GM23338 (cell line): ENCODE data around the gene SCTR. TPM values are rescaled to one million over a fixed set of nuclear protein-coding genes. Genes with fewer than 3 reads are reported as not detected.

Experiments used
- ATAC-seq: fragments of 200-7000 bp; cut with Tn5 transposase; 3 replicates; pipeline ENCODE4 v1.9.1; 2020
- DNase-seq: peaks from one replicate; pipeline ENCODE4 v3.0.0-alpha.2; 2015; ENCODE audit warnings: low spot score
- H2AFZ ChIP-seq: fragments of 200-600 bp; sonication (generic); 2 replicates; pipeline ENCODE4 v1.8.0; 2016; ENCODE audit warnings: antibody characterized with exemption, mild to moderate bottlenecking, moderate library complexity
- H3F3A ChIP-seq: fragments of 200-600 bp; sonication (generic); replicated peaks from 2 replicates; pipeline ENCODE4 v1.8.0; 2017; ENCODE audit warnings: antibody characterized with exemption, mixed run types, low read depth
- H3K27ac ChIP-seq: fragments of 200-600 bp; sonication (generic); 2 replicates; pipeline ENCODE4 v1.6.1; 2016; ENCODE audit warnings: low read depth
- H3K27me3 ChIP-seq: fragments of 200-600 bp; sonication (generic); 2 replicates; pipeline ENCODE4 v1.8.0; 2016; ENCODE audit warnings: mild to moderate bottlenecking, mixed run types, moderate library complexity; ENCODE audit not compliant: insufficient read depth
- H3K36me3 ChIP-seq: fragments of 200-600 bp; sonication (generic); 2 replicates; pipeline ENCODE4 v1.8.0; 2016; ENCODE audit warnings: mild to moderate bottlenecking; ENCODE audit not compliant: insufficient read depth
- H3K4me1 ChIP-seq: fragments of 200-600 bp; sonication (generic); 2 replicates; pipeline ENCODE4 v1.8.0; 2016; ENCODE audit warnings: mild to moderate bottlenecking, moderate library complexity; ENCODE audit not compliant: insufficient read depth
- H3K4me2 ChIP-seq: fragments of 200-600 bp; sonication (generic); 2 replicates; pipeline ENCODE4 v1.7.1; 2017; ENCODE audit warnings: mixed run types
- H3K4me3 ChIP-seq: fragments of 200-600 bp; sonication (generic); 2 replicates; pipeline ENCODE4 v1.6.1; 2016; ENCODE audit warnings: mixed run types
- H3K79me2 ChIP-seq: fragments of 200-600 bp; sonication (generic); replicated peaks from 2 replicates; pipeline ENCODE4 v1.8.0; 2017; ENCODE audit warnings: mild to moderate bottlenecking; ENCODE audit not compliant: insufficient read depth
- H3K9me2 ChIP-seq: fragments of 200-600 bp; sonication (generic); 2 replicates; pipeline ENCODE4 v1.8.0; 2017; ENCODE audit not compliant: insufficient read depth
- H4K20me1 ChIP-seq: fragments of 200-600 bp; sonication (generic); replicated peaks from 2 replicates; pipeline ENCODE4 v1.8.0; 2017; ENCODE audit warnings: mild to moderate bottlenecking; ENCODE audit not compliant: insufficient read depth
- H3K27ac Mint-ChIP-seq: 2 replicates; pipeline ENCODE4 v1.8.0; 2020; ENCODE audit warnings: inconsistent platforms, mild to moderate bottlenecking, moderate library complexity, mixed read lengths
- H3K27me3 Mint-ChIP-seq: 3 replicates; pipeline ENCODE4 v1.8.0; 2022; ENCODE audit warnings: low read depth, mild to moderate bottlenecking, moderate library complexity, mixed read lengths, inconsistent platforms; ENCODE audit not compliant: insufficient read depth, poor library complexity
- H3K36me3 Mint-ChIP-seq: 3 replicates; pipeline ENCODE4 v1.8.0; 2021; ENCODE audit warnings: low read depth, mild to moderate bottlenecking, inconsistent platforms, moderate library complexity, mixed read lengths
- H3K4me1 Mint-ChIP-seq: 3 replicates; pipeline ENCODE4 v1.8.0; 2020; ENCODE audit warnings: mild to moderate bottlenecking, inconsistent platforms, mixed read lengths
- H3K4me3 Mint-ChIP-seq: 3 replicates; pipeline ENCODE4 v1.8.0; 2021; ENCODE audit warnings: moderate library complexity, mild to moderate bottlenecking, inconsistent platforms, mixed read lengths
- H3K9me3 Mint-ChIP-seq: 3 replicates; pipeline ENCODE4 v1.8.0; 2020; ENCODE audit warnings: moderate library complexity, mild to moderate bottlenecking, inconsistent platforms, mixed read lengths
- CREB1 ChIP-seq: fragments of 250-450 bp; sonication (Bioruptor Pico); IDR thresholded peaks from 2 replicates; pipeline ENCODE4 v1.5.0; 2020; ENCODE audit warnings: low read depth, mild to moderate bottlenecking, moderate library complexity
- CTCF ChIP-seq, 2 experiments: fragments of 200-600 bp in 1 of 2; sonication (generic) in 1 of 2; conservative IDR thresholded peaks; 2 replicates each; pipeline versions ENCODE4 v1.5.1 to v1.6.1; 2016 to 2017; ENCODE audit warnings: antibody characterized with exemption in 2 of 2, low read depth in 2 of 2, mild to moderate bottlenecking in 2 of 2, moderate library complexity in 1 of 2
- ETS1 ChIP-seq: IDR thresholded peaks from 2 replicates; pipeline ENCODE4 v1.6.1; 2016; ENCODE audit warnings: antibody characterized with exemption
- EZH2 ChIP-seq: fragments of 200-600 bp; sonication (generic); IDR thresholded peaks from one replicate; pipeline ENCODE4 v1.8.0; 2017; ENCODE audit warnings: antibody characterized with exemption, mild to moderate bottlenecking, low read depth; ENCODE audit not compliant: unreplicated experiment
- EZH2phosphoT487 ChIP-seq: fragments of 200-600 bp; sonication (generic); IDR thresholded peaks from one replicate; pipeline ENCODE4 v1.8.1; 2018; ENCODE audit warnings: antibody characterized with exemption; ENCODE audit not compliant: unreplicated experiment
- JUNB ChIP-seq: IDR thresholded peaks from one replicate; pipeline ENCODE4 v1.6.1; 2016; ENCODE audit warnings: antibody characterized with exemption; ENCODE audit not compliant: unreplicated experiment
- NANOG ChIP-seq: IDR thresholded peaks from 2 replicates; pipeline ENCODE4 v1.6.1; 2016; ENCODE audit warnings: antibody characterized with exemption, borderline replicate concordance
- POLR2AphosphoS5 ChIP-seq: IDR thresholded peaks from 2 replicates; pipeline ENCODE4 v1.6.1; 2016; ENCODE audit warnings: antibody characterized with exemption, low read depth
- REST ChIP-seq: IDR thresholded peaks from one replicate; pipeline ENCODE4 v1.6.1; 2018; ENCODE audit warnings: antibody characterized with exemption; ENCODE audit not compliant: unreplicated experiment
- STAT1 ChIP-seq: IDR thresholded peaks from one replicate; pipeline ENCODE4 v1.6.1; 2016; ENCODE audit warnings: antibody characterized with exemption; ENCODE audit not compliant: unreplicated experiment
- ZNF114 ChIP-seq: fragments of 250-450 bp; sonication (Bioruptor Pico); IDR thresholded peaks from 2 replicates; pipeline ENCODE4 v1.5.0; 2020; ENCODE audit warnings: mild to moderate bottlenecking, moderate library complexity
- ZNF331 ChIP-seq: fragments of 250-450 bp; sonication (Bioruptor Pico); IDR thresholded peaks from 2 replicates; pipeline ENCODE4 v1.5.0; 2020; ENCODE audit warnings: low read depth, mild to moderate bottlenecking, moderate library complexity
- ZNF462 ChIP-seq: fragments of 250-450 bp; sonication (Bioruptor Pico); IDR thresholded peaks from 2 replicates; pipeline ENCODE4 v1.5.0; 2020; ENCODE audit warnings: mild to moderate bottlenecking, moderate library complexity
- polyA plus RNA-seq: library from polyadenylated mRNA; unstranded; fragments of >200 nt; fragmentation: Nextera tagmentation; extraction: Ambion mirVana; gene quantifications from 2 replicates; pipeline ENCODE4 v1.2.1, GENCODE V29; 2016
- total RNA-seq: library from RNA; depleted of rRNA; stranded (reverse); fragments of >200 nt; shearing (Covaris generic); gene quantifications from 2 replicates; pipeline ENCODE4 v1.2.3, GENCODE V29; 2014

The SCTR gene
- total and polyA plus RNA-seq, 2 experiments from 2014 or later = not detected

- no peak overlapping the region for H3K27ac Mint-ChIP-seq
- no peaks in the 10 kb centered on the region for H3K9me3 Mint-ChIP-seq
- H3K79me2 ChIP-seq = no peaks in the 10 kb centered on the region
- DNase-seq (no peak), ATAC-seq (no peak)
- no peak for TF ChIP-seq ETS1
- no peak for TF ChIP-seq EZH2phosphoT487
- no peak for TF ChIP-seq POLR2AphosphoS5
- no peak for TF ChIP-seq ZNF462 (CRISPR knock-in tag)
- no peak for TF ChIP-seq CTCF (conservative IDR thresholded peaks at IDR 0.05; ENCODE audit: low read depth in 2 of 2)
- no peak for TF ChIP-seq CREB1
- TF ChIP-seq ZNF331 (CRISPR knock-in tag) = no peak
- no peak for TF ChIP-seq NANOG
- TF ChIP-seq JUNB = no peak
- no peak for TF ChIP-seq ZNF114 (CRISPR knock-in tag)
- TF ChIP-seq EZH2 = no peak
- no peak for TF ChIP-seq STAT1
- TF ChIP-seq REST = no peak
- no peaks in the 10 kb centered on the region for H3K36me3 Mint-ChIP-seq
- H3K27ac ChIP-seq = no peak overlapping the region
- H3K36me3 ChIP-seq = no peaks in the 10 kb centered on the region
- no peak overlapping the region for H2AFZ ChIP-seq
- H3K27me3 ChIP-seq = no peaks in the 10 kb centered on the region
- no peaks in the 10 kb centered on the region for H3K4me1 ChIP-seq
- H3K27me3 Mint-ChIP-seq = peaks cover 19% of the 10 kb centered on the region
- no peaks in the 10 kb centered on the region for H4K20me1 ChIP-seq
- H3K4me1 Mint-ChIP-seq = peaks cover 19% of the 10 kb centered on the region
- H3K9me2 ChIP-seq = no peaks in the 10 kb centered on the region
- H3K4me3 Mint-ChIP-seq = no peak overlapping the region
- H3K4me3 ChIP-seq = no peak overlapping the region
- no peaks in the 10 kb centered on the region for H3F3A ChIP-seq
- no peak overlapping the region for H3K4me2 ChIP-seq
Observed at GRCh38 chr2:119486886-119487285, 37.4 kb downstream of the SCTR start.
